GM12892 (cell line): ENCODE data around the gene RFC1.

Experiments
- POLR2A ChIP-seq: IDR thresholded peaks from 2 replicates; pipeline ENCODE4 v1.6.1; 2011; ENCODE audit warnings: low read depth, low read length, control low read depth
- POLR2AphosphoS5 ChIP-seq: IDR thresholded peaks from 2 replicates; pipeline ENCODE4 v1.6.1; 2011; ENCODE audit warnings: low read depth, low read length, control low read depth
- TAF1 ChIP-seq: IDR thresholded peaks from 2 replicates; pipeline ENCODE4 v1.6.1; 2011; ENCODE audit warnings: low read depth, mild to moderate bottlenecking, control low read depth, low read length, borderline replicate concordance

GRCh38 chr4:39330353-39330752, 35.8 kb downstream of the RFC1 start:
- TF ChIP-seq POLR2A (no peak), POLR2AphosphoS5 (no peak), TAF1 (no peak)
